Inflammatory macrophage treated with lipopolysaccharide for 4 hours (primary cell): ENCODE data around the gene APPL2.
"Not testable (repeated sequence)": the region's sequence is repeated elsewhere in the genome, so short reads cannot be mapped to it uniquely, and the experiment has no call there.

Experiments
- DNase-seq: peaks from one replicate; pipeline ENCODE4 v3.0.0-alpha.2; 2020

Gene APPL2

GRCh38 chr12:105256011-105256410, 20.0 kb upstream of the APPL2 start:
- no peak for DNase-seq

- DNase-seq, result no peak
Observed at GRCh38 chr12:105253866-105254513, 18.0 kb upstream of the APPL2 start.

- DNase-seq, result no peak
Observed at GRCh38 chr12:105252901-105253300, 16.9 kb upstream of the APPL2 start.

GRCh38 chr12:105245776-105246427, 9.9 kb upstream of the APPL2 start:
- not testable (repeated sequence) for DNase-seq

GRCh38 chr12:105245291-105245690, 9.3 kb upstream of the APPL2 start:
- DNase-seq, result no peak

GRCh38 chr12:105240228-105240627, 4.3 kb upstream of the APPL2 start:
- peak; percentile 18 for DNase-seq

- DNase-seq, result no peak
Observed at GRCh38 chr12:105239304-105239703, 3.3 kb upstream of the APPL2 start.

- DNase-seq, result no peak
Observed at GRCh38 chr12:105237666-105238065, 1.7 kb upstream of the APPL2 start.

GRCh38 chr12:105235281-105235731, 668 bp downstream of the APPL2 start:
- no peak for DNase-seq

GRCh38 chr12:105234197-105234596, 1.8 kb downstream of the APPL2 start:
- DNase-seq, result no peak

- no peak for DNase-seq
Observed at GRCh38 chr12:105233041-105233905, 2.7 kb downstream of the APPL2 start.

GRCh38 chr12:105231396-105231795, 4.6 kb downstream of the APPL2 start:
- DNase-seq, result no peak

GRCh38 chr12:105229371-105229770, 6.6 kb downstream of the APPL2 start:
- DNase-seq, result peak; percentile 33

- no peak for DNase-seq
Observed at GRCh38 chr12:105228966-105229365, 7.0 kb downstream of the APPL2 start.

GRCh38 chr12:105228494-105228893, 7.5 kb downstream of the APPL2 start:
- DNase-seq, result peak; percentile 79

- DNase-seq, result no peak
Observed at GRCh38 chr12:105227879-105228278, 8.1 kb downstream of the APPL2 start.

GRCh38 chr12:105226219-105226618, 9.8 kb downstream of the APPL2 start:
- DNase-seq, result peak; percentile 49

GRCh38 chr12:105225505-105226015, 10.4 kb downstream of the APPL2 start:
- DNase-seq, result no peak

GRCh38 chr12:105224399-105224798, 11.6 kb downstream of the APPL2 start:
- no peak for DNase-seq

- no peak for DNase-seq
Observed at GRCh38 chr12:105223884-105224283, 12.1 kb downstream of the APPL2 start.

- DNase-seq, result no peak
Observed at GRCh38 chr12:105223352-105223845, 12.6 kb downstream of the APPL2 start.

GRCh38 chr12:105222726-105223351, 13.1 kb downstream of the APPL2 start:
- peak; percentile 36 for DNase-seq

- DNase-seq, result no peak
Observed at GRCh38 chr12:105222284-105222655, 13.7 kb downstream of the APPL2 start.
